IMR-90 (cell line): ENCODE measurements around the gene ARRDC3. TPM values are rescaled to one million over a fixed set of nuclear protein-coding genes. Genes with fewer than 3 reads are reported as not detected.
"Not testable (repeated sequence)": the region's sequence is repeated elsewhere in the genome, so short reads cannot be mapped to it uniquely, and the experiment has no call there.

Experiments used
- ATAC-seq: fragments of 200-7000 bp; cut with Tn5 transposase; 2 replicates; pipeline ENCODE4 v1.9.1; 2020; ENCODE audit warnings: low read depth, mild to moderate bottlenecking, moderate library complexity
- BruUV-seq: library from RNA; stranded (reverse); fragments of 400-500 nt; replicated peaks from 2 replicates; lab custom pipeline; 2021; lab: Mats Ljungman, UMichigan
- CTCF ChIA-PET: fragments of 300-600 bp; formaldehyde crosslinking; extraction: SDS; loops from one replicate; lab custom pipeline; 2021; ENCODE audit warnings: antibody characterized with exemption; lab: Yijun Ruan, JAX
- POLR2A ChIA-PET: fragments of 300-600 bp; sonication (Branson Sonifier 250); formaldehyde crosslinking; loops from one replicate; lab custom pipeline; 2022; ENCODE audit warnings: antibody characterized with exemption; ENCODE audit not compliant: unreplicated experiment; lab: Charles Lee
- DNase-seq: peaks from one replicate; pipeline ENCODE4 v3.0.0; 2013
- H2AFZ ChIP-seq: replicated peaks from 2 replicates; pipeline ENCODE3; 2013; ENCODE audit warnings: low read length, mild to moderate bottlenecking; ENCODE audit not compliant: poor library complexity
- H2AK5ac ChIP-seq: 2 replicates; pipeline ENCODE4 v1.6.1; 2013; ENCODE audit warnings: low read depth, low read length, inconsistent platforms
- H2AK9ac ChIP-seq: replicated peaks from 2 replicates; pipeline ENCODE3; 2013; ENCODE audit warnings: mild to moderate bottlenecking, low read depth, low read length, moderate library complexity; ENCODE audit not compliant: poor library complexity
- H2BK120ac ChIP-seq: 2 replicates; pipeline ENCODE4 v1.6.1; 2013; ENCODE audit warnings: low read depth, low read length, inconsistent platforms
- H2BK15ac ChIP-seq: 3 replicates; pipeline ENCODE4 v1.6.1; 2013; ENCODE audit warnings: low read depth, low read length, inconsistent platforms
- H2BK20ac ChIP-seq: 2 replicates; pipeline ENCODE4 v1.6.1; 2013; ENCODE audit warnings: low read depth, mild to moderate bottlenecking, inconsistent platforms, low read length, moderate library complexity
- H2BK5ac ChIP-seq: 2 replicates; pipeline ENCODE4 v1.6.1; 2013; ENCODE audit warnings: mild to moderate bottlenecking, low read depth, low read length, inconsistent platforms; ENCODE audit not compliant: poor library complexity, severe bottlenecking
- H3K14ac ChIP-seq: replicated peaks from 2 replicates; pipeline ENCODE4 v1.6.1; 2013; ENCODE audit warnings: low read depth, low read length, inconsistent platforms
- H3K18ac ChIP-seq: 2 replicates; pipeline ENCODE4 v1.6.1; 2013; ENCODE audit warnings: low read depth, low read length, control low read depth
- H3K23ac ChIP-seq: 2 replicates; pipeline ENCODE4 v1.6.1; 2013; ENCODE audit warnings: low read depth, low read length, inconsistent platforms
- H3K27ac ChIP-seq: 2 replicates; pipeline ENCODE4 v1.5.1; 2013; ENCODE audit warnings: mild to moderate bottlenecking, control low read depth, low read length; ENCODE audit not compliant: insufficient read depth
- H3K27me3 ChIP-seq: 2 replicates; pipeline ENCODE4 v1.6.1; 2013; ENCODE audit warnings: low read length; ENCODE audit not compliant: control insufficient read depth, insufficient read depth
- H3K36me3 ChIP-seq: 2 replicates; pipeline ENCODE4 v1.6.1; 2013; ENCODE audit warnings: low read length, mixed read lengths; ENCODE audit not compliant: control insufficient read depth, insufficient read depth
- H3K4ac ChIP-seq: 2 replicates; pipeline ENCODE4 v1.6.1; 2013; ENCODE audit warnings: low read depth, low read length, inconsistent platforms
- H3K4me1 ChIP-seq: 2 replicates; pipeline ENCODE4 v1.6.1; 2013; ENCODE audit warnings: low read length, mixed read lengths; ENCODE audit not compliant: control insufficient read depth, insufficient read depth
- H3K4me2 ChIP-seq: 2 replicates; pipeline ENCODE4 v1.6.1; 2013; ENCODE audit warnings: low read depth, mild to moderate bottlenecking, control low read depth, low read length, moderate library complexity
- H3K4me3 ChIP-seq: 2 replicates; pipeline ENCODE4 v1.5.1; 2013; ENCODE audit warnings: low read depth, mild to moderate bottlenecking, control low read depth, low read length, moderate library complexity; ENCODE audit not compliant: insufficient read depth
- H3K56ac ChIP-seq: 2 replicates; pipeline ENCODE4 v1.6.1; 2013; ENCODE audit warnings: low read length, inconsistent platforms; ENCODE audit not compliant: insufficient read depth; ENCODE audit errors: extremely low read depth
- H3K79me1 ChIP-seq, 2 experiments: 2 replicates each; pipeline ENCODE4 v1.6.1; 2013; ENCODE audit warnings: low read length in 2 of 2, inconsistent platforms in 1 of 2, low read depth in 1 of 2
- H3K9ac ChIP-seq: 2 replicates; pipeline ENCODE4 v1.6.1; 2013; ENCODE audit warnings: low read depth, low read length, control low read depth
- H3K9me1 ChIP-seq: 2 replicates; pipeline ENCODE4 v1.6.1; 2013; ENCODE audit warnings: low read length, inconsistent platforms; ENCODE audit not compliant: insufficient read depth
- H3K9me3 ChIP-seq: 2 replicates; pipeline ENCODE4 v1.6.1; 2013; ENCODE audit warnings: low read length; ENCODE audit not compliant: control insufficient read depth, insufficient read depth
- H4K20me1 ChIP-seq: 2 replicates; pipeline ENCODE4 v1.6.1; 2013; ENCODE audit warnings: low read length, inconsistent platforms; ENCODE audit not compliant: insufficient read depth
- H4K5ac ChIP-seq: 2 replicates; pipeline ENCODE4 v1.6.1; 2013; ENCODE audit warnings: mild to moderate bottlenecking, low read depth, low read length, control low read depth
- H4K8ac ChIP-seq, 2 experiments: 2 replicates each; pipeline ENCODE4 v1.6.1; 2013; ENCODE audit warnings: low read depth in 2 of 2, low read length in 2 of 2, control low read depth in 1 of 2, inconsistent platforms in 1 of 2
- H4K91ac ChIP-seq: 2 replicates; pipeline ENCODE4 v1.6.1; 2013; ENCODE audit warnings: low read depth, low read length, inconsistent platforms; ENCODE audit not compliant: insufficient read depth
- WGBS, 2 experiments: methylation state at CpG; one replicate each; pipeline versions ENCODE4 v1.1.5 to v1.1.7; 2013; ENCODE audit warnings: missing lambda C conversion rate in 2 of 2; ENCODE audit not compliant: insufficient read length in 1 of 2; ENCODE audit errors: extremely low coverage in 2 of 2; 5-methylcytosine and 5-hydroxymethylcytosine counted together
- dilution Hi-C: fragments of 300-500 bp; cut with HindIII; formaldehyde crosslinking; loops from one replicate; pipeline ENCODE4 v1.14.3; 2018; ENCODE audit warnings: low sequenced_read_pairs; ENCODE audit not compliant: unreplicated experiment
- in situ Hi-C: fragments of 300-500 bp; cut with MboI; formaldehyde crosslinking; loops from 3 replicates; pipeline ENCODE4 v1.14.3; 2019; ENCODE audit warnings: low sequenced_read_pairs, inconsistent platforms, mixed read lengths
- intact Hi-C: fragments of 100-400 bp; cut with micrococcal nuclease; formaldehyde crosslinking; loops from 2 replicates; pipeline ENCODE4 v1.10.0; 2022
- polyA plus RNA-seq, 3 experiments: library from polyadenylated mRNA; depleted of rRNA; stranded (reverse); fragments of >200 nt; gene quantifications; 2 replicates each; pipeline ENCODE4 v1.2.3, GENCODE V29; 2012; ENCODE audit warnings: low replicate concordance in 1 of 3
- total RNA-seq: library from RNA; depleted of rRNA; stranded (reverse); fragments of >200 nt; gene quantifications from 2 replicates; pipeline ENCODE4 v1.2.3, GENCODE V29; 2012

ARRDC3 gene
- total and polyA plus RNA-seq, 2 of the 4 experiments (the other 2 are of a cell fraction) = 19.3 to 86.7 TPM

DNA sequence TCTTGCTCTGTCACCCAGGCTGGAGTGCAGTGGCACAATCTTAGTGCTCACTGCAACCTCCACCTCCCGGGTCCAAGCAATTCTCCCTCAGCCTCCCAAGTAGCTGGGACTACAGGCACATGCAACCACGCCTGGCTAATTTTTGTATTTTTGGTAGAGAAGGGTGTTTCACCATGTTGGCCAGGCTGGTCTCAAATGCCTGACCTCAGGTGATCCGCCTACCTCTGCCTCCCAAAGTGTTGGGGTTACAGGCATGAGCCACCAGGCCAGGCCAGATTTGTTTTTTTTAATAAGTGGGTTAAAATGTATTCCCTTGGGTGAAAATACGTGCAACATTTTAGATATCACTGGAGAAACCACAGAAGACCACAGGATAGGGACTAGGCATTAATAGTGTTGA, 60.1 kb downstream of the ARRDC3 start:
- H2BK15ac ChIP-seq, in situ Hi-C loops, H3K27me3 ChIP-seq, DNase-seq, H3K18ac ChIP-seq, BruUV-seq, H3K79me1 ChIP-seq, H2AFZ ChIP-seq, H3K23ac ChIP-seq, ATAC-seq, H2BK120ac ChIP-seq, intact Hi-C loops, H3K14ac ChIP-seq, H4K91ac ChIP-seq, H2BK20ac ChIP-seq, dilution Hi-C loops, H3K4me3 ChIP-seq, H3K4ac ChIP-seq, H3K36me3 ChIP-seq, H3K27ac ChIP-seq, H3K4me2 ChIP-seq, H3K9ac ChIP-seq, H4K5ac ChIP-seq, H2BK5ac ChIP-seq, POLR2A ChIA-PET, H4K8ac ChIP-seq, H2AK9ac ChIP-seq, H3K56ac ChIP-seq, H3K9me3 ChIP-seq, H4K20me1 ChIP-seq, H3K4me1 ChIP-seq, H3K9me1 ChIP-seq, H2AK5ac ChIP-seq: not testable (repeated sequence)
- CTCF ChIA-PET = interaction anchor here (0.6 kb wide), 1 partner anchor 102 kb away, joined by 3 read pairs; no protein-coding TSS in a partner anchor
- WGBS, 2 experiments = no CpG with 5 or more reads among the region's 4 CpGs
